HAP-1 (cell line): Measurements from ENCODE around the gene ADAMTSL2.
A peak's percentile ranks its signal among the peaks of the same experiment; 100 is the strongest.

Experiments
- DNase-seq, 2 experiments: peaks; one replicate each; pipeline ENCODE4 v3.0.0-alpha.2; 2016 to 2020; ENCODE audit warnings: low spot score in 2 of 2
- H3K27me3 ChIP-seq: fragments of 250-450 bp; sonication (Bioruptor Pico); 2 replicates; pipeline ENCODE4 v1.5.1; 2020; ENCODE audit warnings: low read depth, mild to moderate bottlenecking, moderate library complexity
- H3K36me3 ChIP-seq: fragments of 250-450 bp; sonication (Bioruptor Pico); replicated peaks from 2 replicates; pipeline ENCODE4 v1.5.1; 2020; ENCODE audit warnings: mild to moderate bottlenecking
- H3K4me1 ChIP-seq: fragments of 250-450 bp; sonication (Bioruptor Pico); 2 replicates; pipeline ENCODE4 v1.5.1; 2020; ENCODE audit warnings: mild to moderate bottlenecking
- H3K4me3 ChIP-seq: fragments of 250-450 bp; sonication (Bioruptor Pico); 2 replicates; pipeline ENCODE4 v1.5.1; 2020; ENCODE audit warnings: mild to moderate bottlenecking, moderate library complexity
- H3K9me3 ChIP-seq: fragments of 250-450 bp; sonication (Bioruptor Pico); 2 replicates; pipeline ENCODE4 v1.5.1; 2020; ENCODE audit warnings: mild to moderate bottlenecking, moderate library complexity
- in situ Hi-C: fragments of 300-500 bp; cut with MboI; formaldehyde crosslinking; loops from 3 replicates; pipeline ENCODE4 v1.14.3; 2020; ENCODE audit warnings: low sequenced_read_pairs, inconsistent platforms, mixed read lengths

ADAMTSL2 gene

GRCh38 chr9:133608889-133609288, 74.4 kb downstream of the ADAMTSL2 start:
- Histone ChIP-seq H3K9me3 (no peaks in the 10 kb centered on the region), H3K27me3 (peaks cover 58% of the 10 kb centered on the region), H3K4me1 (no peaks in the 10 kb centered on the region), H3K36me3 (no peaks in the 10 kb centered on the region), H3K4me3 (no peak overlapping the region)
- in situ Hi-C loops, result no loop called here
- no peak for DNase-seq

GRCh38 chr9:133609311-133610098, 75.0 kb downstream of the ADAMTSL2 start, which contains the start of gene FAM163B:
Gene FAM163B, minus strand, starts transcription at chr9:133609389. Its CDS starts 29,166 bp downstream, at chr9:133580223.
- H3K27me3 ChIP-seq, result peaks cover 57% of the 10 kb centered on the region
- DNase-seq, result peak in 1 of 2 experiments; percentile 69
- H3K36me3 ChIP-seq, result no peaks in the 10 kb centered on the region
- H3K9me3 ChIP-seq, result no peaks in the 10 kb centered on the region
- in situ Hi-C loops, result no loop called here
- H3K4me1 ChIP-seq, result no peaks in the 10 kb centered on the region
- H3K4me3 ChIP-seq, result no peak within 1 kb of the TSS

GRCh38 chr9:133610845-133611244, 76.3 kb downstream of the ADAMTSL2 start:
- Histone ChIP-seq H3K27me3 (peaks cover 53% of the 10 kb centered on the region), H3K36me3 (no peaks in the 10 kb centered on the region), H3K9me3 (no peaks in the 10 kb centered on the region), H3K4me1 (no peaks in the 10 kb centered on the region), H3K4me3 (no peak overlapping the region)
- in situ Hi-C loops, result no loop called here
- no peak for DNase-seq

GRCh38 chr9:133612051-133612450, 77.5 kb downstream of the ADAMTSL2 start:
- peaks cover 48% of the 10 kb centered on the region for H3K27me3 ChIP-seq
- in situ Hi-C loops, result no loop called here
- no peak for DNase-seq

GRCh38 chr9:133612816-133613215, 78.3 kb downstream of the ADAMTSL2 start:
- no peaks in the 10 kb centered on the region for H3K4me1 ChIP-seq
- in situ Hi-C loops, result no loop called here
- H3K36me3 ChIP-seq, result no peaks in the 10 kb centered on the region
- H3K27me3 ChIP-seq, result peaks cover 43% of the 10 kb centered on the region
- no peak for DNase-seq
- no peaks in the 10 kb centered on the region for H3K9me3 ChIP-seq
- H3K4me3 ChIP-seq, result no peak overlapping the region

More at GRCh38 chr9:133612051-133612450, 77.5 kb downstream of the ADAMTSL2 start:
- H3K9me3 ChIP-seq, result no peaks in the 10 kb centered on the region
- no peak overlapping the region for H3K4me3 ChIP-seq
- no peaks in the 10 kb centered on the region for H3K36me3 ChIP-seq
- H3K4me1 ChIP-seq, result no peaks in the 10 kb centered on the region

- Histone ChIP-seq H3K4me1 (no peaks in the 10 kb centered on the region), H3K36me3 (no peaks in the 10 kb centered on the region), H3K27me3 (peaks cover 39% of the 10 kb centered on the region), H3K4me3 (no peak overlapping the region), H3K9me3 (no peaks in the 10 kb centered on the region)
- in situ Hi-C loops, result no loop called here
- DNase-seq, result no peak
Observed at GRCh38 chr9:133613432-133613831, 78.9 kb downstream of the ADAMTSL2 start.

GRCh38 chr9:133614056-133614455, 79.6 kb downstream of the ADAMTSL2 start:
- Histone ChIP-seq H3K36me3 (no peaks in the 10 kb centered on the region), H3K4me1 (no peaks in the 10 kb centered on the region), H3K9me3 (no peaks in the 10 kb centered on the region), H3K27me3 (peaks cover 37% of the 10 kb centered on the region), H3K4me3 (no peak overlapping the region)
- in situ Hi-C loops, result no loop called here
- DNase-seq, result no peak

GRCh38 chr9:133614678-133615077, 80.2 kb downstream of the ADAMTSL2 start:
- H3K4me3 ChIP-seq, result no peak overlapping the region
- no peak for DNase-seq
- H3K27me3 ChIP-seq, result peaks cover 39% of the 10 kb centered on the region
- no peaks in the 10 kb centered on the region for H3K9me3 ChIP-seq
- in situ Hi-C loops, result no loop called here
- no peaks in the 10 kb centered on the region for H3K36me3 ChIP-seq
- no peaks in the 10 kb centered on the region for H3K4me1 ChIP-seq

- Histone ChIP-seq H3K36me3 (no peaks in the 10 kb centered on the region), H3K4me3 (no peak overlapping the region), H3K9me3 (no peaks in the 10 kb centered on the region), H3K27me3 (peaks cover 39% of the 10 kb centered on the region), H3K4me1 (no peaks in the 10 kb centered on the region)
- in situ Hi-C loops, result no loop called here
- DNase-seq, result no peak
Observed at GRCh38 chr9:133615186-133615585, 80.7 kb downstream of the ADAMTSL2 start.

GRCh38 chr9:133615606-133616188, 81.2 kb downstream of the ADAMTSL2 start:
- no peaks in the 10 kb centered on the region for H3K9me3 ChIP-seq
- in situ Hi-C loops, result no loop called here
- peaks cover 42% of the 10 kb centered on the region for H3K27me3 ChIP-seq
- no peaks in the 10 kb centered on the region for H3K36me3 ChIP-seq
- no peaks in the 10 kb centered on the region for H3K4me1 ChIP-seq
- H3K4me3 ChIP-seq, result no peak overlapping the region
- DNase-seq, result no peak

GRCh38 chr9:133616643-133617405, 82.3 kb downstream of the ADAMTSL2 start:
- Histone ChIP-seq H3K4me1 (no peaks in the 10 kb centered on the region), H3K9me3 (no peaks in the 10 kb centered on the region), H3K4me3 (no peak overlapping the region), H3K36me3 (no peaks in the 10 kb centered on the region), H3K27me3 (peaks cover 46% of the 10 kb centered on the region)
- no peak for DNase-seq
- in situ Hi-C loops, result no loop called here

GRCh38 chr9:133618726-133619125, 84.2 kb downstream of the ADAMTSL2 start:
- in situ Hi-C loops, result no loop called here
- no peaks in the 10 kb centered on the region for H3K36me3 ChIP-seq
- DNase-seq, result no peak
- no peak overlapping the region for H3K4me3 ChIP-seq
- no peaks in the 10 kb centered on the region for H3K9me3 ChIP-seq
- H3K4me1 ChIP-seq, result no peaks in the 10 kb centered on the region
- H3K27me3 ChIP-seq, result peaks cover 47% of the 10 kb centered on the region

GRCh38 chr9:133619791-133620190, 85.3 kb downstream of the ADAMTSL2 start:
- DNase-seq, result no peak
- H3K27me3 ChIP-seq, result peaks cover 41% of the 10 kb centered on the region
- no peaks in the 10 kb centered on the region for H3K36me3 ChIP-seq
- in situ Hi-C loops, result no loop called here
- no peak overlapping the region for H3K4me3 ChIP-seq
- H3K4me1 ChIP-seq, result no peaks in the 10 kb centered on the region
- no peaks in the 10 kb centered on the region for H3K9me3 ChIP-seq
